ENCODE data around the gene CDK5RAP3. TPM values are rescaled to one million over a fixed set of nuclear protein-coding genes. Genes with fewer than 3 reads are reported as not detected.

The CDK5RAP3 gene
- total and polyA plus RNA-seq, 2 of the 13 experiments (the other 11 are each of a cell fraction or from before 2014, with no cell fraction given): 128 to 154 TPM

- TF ChIP-seq ZNF10 (CRISPR knock-in tag; IDR thresholded peaks at IDR 0.05; ENCODE audit: borderline replicate concordance, low read depth): no peak
- peak; percentile 54; the same call in 1 of the 2 replicates for TF ChIP-seq ZNF839 (CRISPR knock-in tag; IDR thresholded peaks at IDR 0.05; ENCODE audit: borderline replicate concordance)
- no peak for TF ChIP-seq SUZ12 (IDR thresholded peaks at IDR 0.05; ENCODE audit: low read depth, low read length)
- TF ChIP-seq ZNF850 (CRISPR knock-in tag; conservative IDR thresholded peaks at IDR 0.05): no peak
- TF ChIP-seq ZNF33B (CRISPR knock-in tag; IDR thresholded peaks at IDR 0.05): no peak; the same call in 1 of the 2 replicates
- TF ChIP-seq PRMT3 (CRISPR knock-in tag; IDR thresholded peaks at IDR 0.05; ENCODE audit: borderline replicate concordance, low read depth): no peak
- TF ChIP-seq HOXA3 (CRISPR knock-in tag; IDR thresholded peaks at IDR 0.05): no peak
- TF ChIP-seq, protein P1, sequence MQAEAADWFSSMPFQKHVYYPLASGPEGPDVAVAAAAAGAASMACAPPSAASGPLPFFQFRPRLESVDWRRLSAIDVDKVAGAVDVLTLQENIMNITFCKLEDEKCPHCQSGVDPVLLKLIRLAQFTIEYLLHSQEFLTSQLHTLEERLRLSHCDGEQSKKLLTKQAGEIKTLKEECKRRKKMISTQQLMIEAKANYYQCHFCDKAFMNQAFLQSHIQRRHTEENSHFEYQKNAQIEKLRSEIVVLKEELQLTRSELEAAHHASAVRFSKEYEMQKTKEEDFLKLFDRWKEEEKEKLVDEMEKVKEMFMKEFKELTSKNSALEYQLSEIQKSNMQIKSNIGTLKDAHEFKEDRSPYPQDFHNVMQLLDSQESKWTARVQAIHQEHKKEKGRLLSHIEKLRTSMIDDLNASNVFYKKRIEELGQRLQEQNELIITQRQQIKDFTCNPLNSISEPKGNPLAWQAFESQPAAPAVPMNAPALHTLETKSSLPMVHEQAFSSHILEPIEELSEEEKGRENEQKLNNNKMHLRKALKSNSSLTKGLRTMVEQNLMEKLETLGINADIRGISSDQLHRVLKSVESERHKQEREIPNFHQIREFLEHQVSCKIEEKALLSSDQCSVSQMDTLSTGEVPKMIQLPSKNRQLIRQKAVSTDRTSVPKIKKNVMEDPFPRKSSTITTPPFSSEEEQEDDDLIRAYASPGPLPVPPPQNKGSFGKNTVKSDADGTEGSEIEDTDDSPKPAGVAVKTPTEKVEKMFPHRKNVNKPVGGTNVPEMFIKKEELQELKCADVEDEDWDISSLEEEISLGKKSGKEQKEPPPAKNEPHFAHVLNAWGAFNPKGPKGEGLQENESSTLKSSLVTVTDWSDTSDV (CRISPR knock-in tag; IDR thresholded peaks at IDR 0.05): no peak
- TF ChIP-seq ZSCAN25 (CRISPR knock-in tag; IDR thresholded peaks at IDR 0.05): peak; percentile 89
- no peak for TF ChIP-seq KDM3A (CRISPR knock-in tag; IDR thresholded peaks at IDR 0.05; ENCODE audit: low read depth)
- peak; percentile 10; the same call in 1 of the 2 replicates for TF ChIP-seq TFDP1 (CRISPR knock-in tag; IDR thresholded peaks at IDR 0.05; ENCODE audit: borderline replicate concordance)
- no peak for TF ChIP-seq ZNF749 (CRISPR knock-in tag; IDR thresholded peaks at IDR 0.05; ENCODE audit: borderline replicate concordance)
- TF ChIP-seq, protein P2, sequence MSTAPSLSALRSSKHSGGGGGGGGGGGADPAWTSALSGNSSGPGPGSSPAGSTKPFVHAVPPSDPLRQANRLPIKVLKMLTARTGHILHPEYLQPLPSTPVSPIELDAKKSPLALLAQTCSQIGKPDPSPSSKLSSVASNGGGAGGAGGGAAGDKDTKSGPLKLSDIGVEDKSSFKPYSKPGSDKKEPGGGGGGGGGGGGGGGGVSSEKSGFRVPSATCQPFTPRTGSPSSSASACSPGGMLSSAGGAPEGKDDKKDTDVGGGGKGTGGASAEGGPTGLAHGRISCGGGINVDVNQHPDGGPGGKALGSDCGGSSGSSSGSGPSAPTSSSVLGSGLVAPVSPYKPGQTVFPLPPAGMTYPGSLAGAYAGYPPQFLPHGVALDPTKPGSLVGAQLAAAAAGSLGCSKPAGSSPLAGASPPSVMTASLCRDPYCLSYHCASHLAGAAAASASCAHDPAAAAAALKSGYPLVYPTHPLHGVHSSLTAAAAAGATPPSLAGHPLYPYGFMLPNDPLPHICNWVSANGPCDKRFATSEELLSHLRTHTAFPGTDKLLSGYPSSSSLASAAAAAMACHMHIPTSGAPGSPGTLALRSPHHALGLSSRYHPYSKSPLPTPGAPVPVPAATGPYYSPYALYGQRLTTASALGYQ (CRISPR knock-in tag; IDR thresholded peaks at IDR 0.05): no peak
- TF ChIP-seq ZNF350 (CRISPR knock-in tag; IDR thresholded peaks at IDR 0.05; ENCODE audit: borderline replicate concordance, low read depth): peak; percentile 38; the same call in 1 of the 2 replicates
- TF ChIP-seq PITX1 (CRISPR knock-in tag; IDR thresholded peaks at IDR 0.05): no peak; the same call in 1 of the 2 replicates
- TF ChIP-seq SNAPC2 (CRISPR knock-in tag; IDR thresholded peaks at IDR 0.05): 0 out of 2 replicates have a peak, but pooled peaks have one; percentile 44
- TF ChIP-seq ZBTB44 (CRISPR knock-in tag; IDR thresholded peaks at IDR 0.05): no peak
- TF ChIP-seq, protein P3, sequence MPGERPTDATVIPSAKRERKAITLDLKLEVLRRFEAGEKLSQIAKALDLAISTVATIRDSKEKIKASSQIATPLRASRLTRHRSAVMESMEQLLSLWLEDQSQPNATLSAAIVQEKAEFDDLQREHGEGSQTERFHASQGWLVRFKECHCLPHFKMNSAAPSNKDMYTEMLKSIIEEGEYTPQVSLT (CRISPR knock-in tag; IDR thresholded peaks at IDR 0.05; ENCODE audit: borderline replicate concordance, low read depth): no peak
- TF ChIP-seq ZNF782 (CRISPR knock-in tag; IDR thresholded peaks at IDR 0.05; ENCODE audit: borderline replicate concordance): no peak
- peak; percentile 76 for TF ChIP-seq ZNF619 (CRISPR knock-in tag; IDR thresholded peaks at IDR 0.05)
- TF ChIP-seq IRF2 (CRISPR knock-in tag; IDR thresholded peaks at IDR 0.05): no peak
Observed at GRCh38 chr17:47956791-47957590, 13.9 kb upstream of the CDK5RAP3 start (continued).
